Hepatocyte (in vitro differentiated cells): ENCODE results near the gene MAP1A. TPM values are rescaled to one million over a fixed set of nuclear protein-coding genes. Genes with fewer than 3 reads are reported as not detected.

Source experiments
- DNase-seq: peaks from one replicate; pipeline ENCODE4 v3.0.0-alpha.2; 2016; ENCODE audit warnings: low spot score
- H2AFZ ChIP-seq: fragments of 200-600 bp; sonication (generic); 2 replicates; pipeline ENCODE4 v1.6.0; 2016; ENCODE audit warnings: antibody characterized with exemption, mild to moderate bottlenecking
- H3K27ac ChIP-seq: fragments of 200-600 bp; sonication (generic); 2 replicates; pipeline ENCODE4 v1.5.1; 2016; ENCODE audit warnings: mild to moderate bottlenecking
- H3K27me3 ChIP-seq: fragments of 200-600 bp; sonication (generic); 2 replicates; pipeline ENCODE4 v1.6.1; 2016
- H3K36me3 ChIP-seq: fragments of 200-600 bp; sonication (generic); replicated peaks from 2 replicates; pipeline ENCODE4 v1.5.1; 2016; ENCODE audit warnings: low read depth; ENCODE audit not compliant: insufficient read depth
- H3K4me1 ChIP-seq: fragments of 200-600 bp; sonication (generic); 2 replicates; pipeline ENCODE4 v1.5.1; 2016; ENCODE audit warnings: mild to moderate bottlenecking, moderate library complexity; ENCODE audit not compliant: insufficient read depth
- H3K4me2 ChIP-seq: fragments of 200-600 bp; sonication (generic); 2 replicates; pipeline ENCODE4 v1.6.0; 2016
- H3K4me3 ChIP-seq: fragments of 200-600 bp; sonication (generic); 2 replicates; pipeline ENCODE4 v1.5.1; 2016; ENCODE audit warnings: mild to moderate bottlenecking
- H3K79me2 ChIP-seq: fragments of 200-600 bp; sonication (generic); 2 replicates; pipeline ENCODE4 v1.6.0; 2017; ENCODE audit warnings: mild to moderate bottlenecking
- H3K9me2 ChIP-seq: fragments of 200-600 bp; sonication (generic); replicated peaks from 2 replicates; pipeline ENCODE4 v1.6.0; 2017; ENCODE audit warnings: mild to moderate bottlenecking; ENCODE audit not compliant: insufficient read depth
- H3K9me3 ChIP-seq: fragments of 200-600 bp; sonication (generic); 2 replicates; pipeline ENCODE4 v1.5.1; 2016; ENCODE audit warnings: low read depth, mild to moderate bottlenecking
- H4K20me1 ChIP-seq: fragments of 200-600 bp; sonication (generic); 2 replicates; pipeline ENCODE4 v1.6.0; 2016; ENCODE audit warnings: mild to moderate bottlenecking; ENCODE audit not compliant: insufficient read depth, poor library complexity, severe bottlenecking
- EZH2 ChIP-seq: fragments of 200-600 bp; sonication (generic); IDR thresholded peaks from 2 replicates; pipeline ENCODE4 v1.6.1; 2016; ENCODE audit warnings: antibody characterized with exemption, mild to moderate bottlenecking, borderline replicate concordance
- EZH2phosphoT487 ChIP-seq: fragments of 200-600 bp; sonication (generic); IDR thresholded peaks from one replicate; pipeline ENCODE4 v1.6.1; 2018; ENCODE audit warnings: antibody characterized with exemption, mild to moderate bottlenecking, low read depth, moderate library complexity; ENCODE audit not compliant: unreplicated experiment, severe bottlenecking
- WGBS: methylation state at CpG from one replicate; pipeline ENCODE4 v1.1.6; 2016; ENCODE audit warnings: low lambda C conversion rate; ENCODE audit errors: missing lambda C conversion rate; 5-methylcytosine and 5-hydroxymethylcytosine counted together
- polyA plus RNA-seq: library from polyadenylated mRNA; unstranded; fragments of >200 nt; fragmentation: Nextera tagmentation; extraction: Ambion mirVana; gene quantifications from 2 replicates; pipeline ENCODE4 v1.2.1, GENCODE V29; 2016
- total RNA-seq: library from RNA; depleted of rRNA; stranded (reverse); fragments of >200 nt; gene quantifications from 2 replicates; pipeline ENCODE4 v1.2.3, GENCODE V29; 2014
- TF ChIP-seq, protein P1 (sequence below): fragments of 200-600 bp; sonication (generic); IDR thresholded peaks from 2 replicates; pipeline ENCODE4 v1.5.1; 2016; ENCODE audit warnings: antibody characterized with exemption, mild to moderate bottlenecking; ENCODE audit not compliant: poor library complexity

Gene MAP1A
- total and polyA plus RNA-seq, 2 experiments from 2014 or later, result 7.2 to 9.5 TPM

GRCh38 chr15:43511012-43511885 is 6.2 kb upstream of the MAP1A start:
- WGBS, result 7% methylated on average over 39 of the region's 39 CpGs
- TF ChIP-seq, protein P1, sequence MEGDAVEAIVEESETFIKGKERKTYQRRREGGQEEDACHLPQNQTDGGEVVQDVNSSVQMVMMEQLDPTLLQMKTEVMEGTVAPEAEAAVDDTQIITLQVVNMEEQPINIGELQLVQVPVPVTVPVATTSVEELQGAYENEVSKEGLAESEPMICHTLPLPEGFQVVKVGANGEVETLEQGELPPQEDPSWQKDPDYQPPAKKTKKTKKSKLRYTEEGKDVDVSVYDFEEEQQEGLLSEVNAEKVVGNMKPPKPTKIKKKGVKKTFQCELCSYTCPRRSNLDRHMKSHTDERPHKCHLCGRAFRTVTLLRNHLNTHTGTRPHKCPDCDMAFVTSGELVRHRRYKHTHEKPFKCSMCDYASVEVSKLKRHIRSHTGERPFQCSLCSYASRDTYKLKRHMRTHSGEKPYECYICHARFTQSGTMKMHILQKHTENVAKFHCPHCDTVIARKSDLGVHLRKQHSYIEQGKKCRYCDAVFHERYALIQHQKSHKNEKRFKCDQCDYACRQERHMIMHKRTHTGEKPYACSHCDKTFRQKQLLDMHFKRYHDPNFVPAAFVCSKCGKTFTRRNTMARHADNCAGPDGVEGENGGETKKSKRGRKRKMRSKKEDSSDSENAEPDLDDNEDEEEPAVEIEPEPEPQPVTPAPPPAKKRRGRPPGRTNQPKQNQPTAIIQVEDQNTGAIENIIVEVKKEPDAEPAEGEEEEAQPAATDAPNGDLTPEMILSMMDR, result peak; percentile 26
- TF ChIP-seq EZH2 (no peak), EZH2phosphoT487 (no peak)
- H3K9me2 ChIP-seq, result no peaks in the 10 kb centered on the region
- no peaks in the 10 kb centered on the region for H3K79me2 ChIP-seq
- no peaks in the 10 kb centered on the region for H4K20me1 ChIP-seq
- peaks cover 16% of the 10 kb centered on the region for H3K4me1 ChIP-seq
- H3K27ac ChIP-seq, result no peak overlapping the region
- peak overlapping the region; percentile 77 for H3K4me2 ChIP-seq
- no peak overlapping the region for H3K4me3 ChIP-seq
- peaks cover 4% of the 10 kb centered on the region for H3K27me3 ChIP-seq
- no peaks in the 10 kb centered on the region for H3K9me3 ChIP-seq
- H3K36me3 ChIP-seq, result no peaks in the 10 kb centered on the region
- peak; percentile 49 for DNase-seq
- H2AFZ ChIP-seq, result no peak overlapping the region

GRCh38 chr15:43513550-43513949 is 3.9 kb upstream of the MAP1A start:
- Histone ChIP-seq H3K9me2 (no peaks in the 10 kb centered on the region), H3K4me2 (no peak overlapping the region), H3K27me3 (peaks cover 4% of the 10 kb centered on the region), H3K79me2 (no peaks in the 10 kb centered on the region), H3K9me3 (no peaks in the 10 kb centered on the region), H3K4me3 (no peak overlapping the region), H3K36me3 (no peaks in the 10 kb centered on the region), H4K20me1 (no peaks in the 10 kb centered on the region), H3K27ac (no peak overlapping the region), H2AFZ (no peak overlapping the region), H3K4me1 (peaks cover 37% of the 10 kb centered on the region)
- no peak for DNase-seq
- 59% methylated on average over 1 of the region's 1 CpG for WGBS
- TF ChIP-seq EZH2 (no peak), EZH2phosphoT487 (no peak)
- TF ChIP-seq, protein P1, result no peak

DNA sequence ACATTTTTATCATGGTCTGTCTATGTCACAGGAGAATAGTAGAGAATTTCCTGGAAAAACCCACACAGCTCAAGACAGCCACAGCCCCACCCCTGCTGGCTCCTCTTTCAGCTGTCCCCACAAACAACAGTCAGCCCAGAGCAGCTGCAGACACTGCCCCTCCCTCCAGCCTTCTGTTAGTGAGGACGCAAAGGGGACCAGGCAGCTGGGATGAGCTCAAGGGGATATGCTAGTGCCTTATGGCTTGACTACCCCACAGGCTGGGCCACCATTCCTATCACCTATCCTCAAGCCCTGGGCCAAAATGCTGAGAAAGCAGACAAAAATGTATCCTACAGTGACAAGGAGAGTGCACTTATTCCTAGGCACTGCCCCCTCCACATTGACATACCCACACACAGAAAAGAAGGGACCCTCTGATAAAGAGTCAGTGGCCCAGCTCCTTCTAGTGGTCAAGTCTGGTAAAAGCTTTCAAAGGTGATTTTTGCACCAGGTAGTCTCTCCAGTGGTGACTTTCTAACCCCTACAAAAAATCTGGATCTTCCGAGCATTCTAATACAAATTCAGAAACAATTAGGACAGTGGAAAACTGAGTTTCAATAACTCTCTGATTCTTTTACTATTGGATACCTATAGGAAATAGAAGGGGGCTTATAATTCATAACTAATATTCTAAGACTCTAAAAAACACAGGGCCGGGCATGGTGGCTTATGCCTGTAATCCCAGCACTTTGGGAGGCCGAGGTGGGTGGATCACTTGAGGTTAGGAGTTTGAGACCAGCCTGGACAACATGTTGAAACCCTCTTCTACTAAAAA is 3.0 kb upstream of the MAP1A start:
- Histone ChIP-seq H3K9me2 (no peaks in the 10 kb centered on the region), H3K4me2 (no peak overlapping the region), H4K20me1 (no peaks in the 10 kb centered on the region), H2AFZ (no peak overlapping the region), H3K9me3 (no peaks in the 10 kb centered on the region), H3K79me2 (no peaks in the 10 kb centered on the region), H3K4me1 (peaks cover 33% of the 10 kb centered on the region), H3K4me3 (no peak overlapping the region), H3K27me3 (peaks cover 4% of the 10 kb centered on the region), H3K36me3 (no peaks in the 10 kb centered on the region), H3K27ac (no peak overlapping the region)
- 66% methylated on average over 4 of the region's 4 CpGs for WGBS
- no peak for TF ChIP-seq EZH2
- TF ChIP-seq, protein P1, result peak; percentile 62
- DNase-seq, result peak; percentile 44
